HEK293 (cell line): ENCODE results near the gene ZNF853.

Experiments
- KLF16 ChIP-seq: fragments of 450-650 bp; formaldehyde crosslinking; IDR thresholded peaks from 2 replicates; pipeline ENCODE4 v1.5.1; 2017; ENCODE audit warnings: missing biosample characterization, missing genetic modification characterization
- WT1 ChIP-seq: fragments of 450-650 bp; formaldehyde crosslinking; IDR thresholded peaks from 2 replicates; pipeline ENCODE4 v1.5.1; 2016; ENCODE audit warnings: missing biosample characterization, missing genetic modification characterization
- ZBTB21 ChIP-seq: fragments of 450-650 bp; formaldehyde crosslinking; IDR thresholded peaks from 2 replicates; pipeline ENCODE4 v1.5.1; 2017; ENCODE audit warnings: missing biosample characterization, missing genetic modification characterization
- ZBTB48 ChIP-seq: fragments of 450-650 bp; formaldehyde crosslinking; IDR thresholded peaks from 2 replicates; pipeline ENCODE4 v1.5.1; 2016; ENCODE audit warnings: missing biosample characterization, missing genetic modification characterization
- ZFP3 ChIP-seq: fragments of 450-650 bp; formaldehyde crosslinking; IDR thresholded peaks from 2 replicates; pipeline ENCODE4 v1.5.1; 2016; ENCODE audit warnings: low read depth, missing biosample characterization, missing genetic modification characterization
- ZNF169 ChIP-seq: fragments of 450-650 bp; formaldehyde crosslinking; IDR thresholded peaks from 2 replicates; pipeline ENCODE4 v1.5.1; 2016; ENCODE audit warnings: missing biosample characterization, missing genetic modification characterization
- ZNF292 ChIP-seq: fragments of 450-650 bp; formaldehyde crosslinking; IDR thresholded peaks from 2 replicates; pipeline ENCODE4 v1.5.1; 2016; ENCODE audit warnings: low read depth, missing biosample characterization, missing genetic modification characterization, borderline replicate concordance
- ZNF76 ChIP-seq: fragments of 450-650 bp; formaldehyde crosslinking; IDR thresholded peaks from 2 replicates; pipeline ENCODE4; 2016; ENCODE audit warnings: low read depth, missing biosample characterization, missing genetic modification characterization, borderline replicate concordance
- TF ChIP-seq, protein P1 (sequence below): fragments of 450-650 bp; formaldehyde crosslinking; IDR thresholded peaks from 2 replicates; pipeline ENCODE4 v1.5.1; 2016; ENCODE audit warnings: missing biosample characterization, missing genetic modification characterization
- TF ChIP-seq, protein P2 (sequence below): fragments of 450-650 bp; formaldehyde crosslinking; IDR thresholded peaks from 2 replicates; pipeline ENCODE4 v1.5.1; 2016; ENCODE audit warnings: missing biosample characterization, missing genetic modification characterization
- TF ChIP-seq, protein P3 (sequence below): fragments of 450-650 bp; formaldehyde crosslinking; IDR thresholded peaks from 2 replicates; pipeline ENCODE4 v1.5.1; 2017; ENCODE audit warnings: missing biosample characterization, missing genetic modification characterization
- TF ChIP-seq, protein P4 (sequence below): fragments of 450-650 bp; formaldehyde crosslinking; conservative IDR thresholded peaks from 2 replicates; pipeline ENCODE4 v1.5.1; 2016; ENCODE audit warnings: low read depth, missing biosample characterization, missing genetic modification characterization

DNA sequence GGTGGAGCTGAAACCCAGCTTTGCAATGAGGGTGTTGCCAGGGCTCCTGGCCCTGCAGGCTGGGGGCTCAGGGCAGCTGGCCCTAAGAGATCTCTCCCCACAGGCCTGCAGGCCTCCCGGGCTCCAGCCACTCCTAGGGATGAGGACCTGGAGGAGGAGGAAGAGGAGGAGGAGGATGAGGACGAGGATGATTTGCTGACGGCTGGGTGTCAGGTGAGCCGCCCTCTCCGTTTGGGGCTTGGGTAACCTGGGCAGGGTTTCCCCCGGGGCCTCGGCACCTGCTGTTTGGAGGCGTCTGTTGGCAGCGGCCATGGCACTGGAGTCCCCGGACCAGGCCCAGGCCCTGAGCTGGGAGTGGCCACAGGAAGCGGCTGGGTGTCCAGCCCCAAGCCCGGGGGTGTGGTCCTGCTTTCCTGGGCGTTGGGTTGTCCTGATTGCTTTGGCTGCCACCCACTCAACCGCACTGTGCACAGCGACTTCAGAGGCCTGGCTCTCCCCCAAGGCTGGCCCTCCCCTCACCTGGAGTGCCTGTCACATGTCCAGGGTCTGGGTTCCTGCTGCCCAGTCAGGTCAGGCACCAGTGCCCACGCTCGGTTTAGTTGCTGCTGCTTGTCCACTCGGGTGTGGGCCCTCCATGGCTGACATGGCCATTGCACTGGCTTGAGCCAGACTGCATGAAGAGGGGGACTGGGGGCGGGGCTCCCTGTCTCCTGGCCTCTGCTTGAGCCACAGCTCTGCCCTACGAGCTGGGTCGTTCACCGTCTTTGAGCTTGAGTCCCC lies 27.6 kb downstream of the ZNF853 start:
- TF ChIP-seq ZBTB21 (tag by site-specific recombination) (no peak), ZNF76 (tag by site-specific recombination) (no peak), WT1 (tag by site-specific recombination) (no peak), ZBTB48 (tag by site-specific recombination) (no peak), ZNF292 (tag by site-specific recombination) (no peak), ZNF169 (no peak), KLF16 (no peak), ZFP3 (tag by site-specific recombination) (no peak)
- TF ChIP-seq, protein P1, sequence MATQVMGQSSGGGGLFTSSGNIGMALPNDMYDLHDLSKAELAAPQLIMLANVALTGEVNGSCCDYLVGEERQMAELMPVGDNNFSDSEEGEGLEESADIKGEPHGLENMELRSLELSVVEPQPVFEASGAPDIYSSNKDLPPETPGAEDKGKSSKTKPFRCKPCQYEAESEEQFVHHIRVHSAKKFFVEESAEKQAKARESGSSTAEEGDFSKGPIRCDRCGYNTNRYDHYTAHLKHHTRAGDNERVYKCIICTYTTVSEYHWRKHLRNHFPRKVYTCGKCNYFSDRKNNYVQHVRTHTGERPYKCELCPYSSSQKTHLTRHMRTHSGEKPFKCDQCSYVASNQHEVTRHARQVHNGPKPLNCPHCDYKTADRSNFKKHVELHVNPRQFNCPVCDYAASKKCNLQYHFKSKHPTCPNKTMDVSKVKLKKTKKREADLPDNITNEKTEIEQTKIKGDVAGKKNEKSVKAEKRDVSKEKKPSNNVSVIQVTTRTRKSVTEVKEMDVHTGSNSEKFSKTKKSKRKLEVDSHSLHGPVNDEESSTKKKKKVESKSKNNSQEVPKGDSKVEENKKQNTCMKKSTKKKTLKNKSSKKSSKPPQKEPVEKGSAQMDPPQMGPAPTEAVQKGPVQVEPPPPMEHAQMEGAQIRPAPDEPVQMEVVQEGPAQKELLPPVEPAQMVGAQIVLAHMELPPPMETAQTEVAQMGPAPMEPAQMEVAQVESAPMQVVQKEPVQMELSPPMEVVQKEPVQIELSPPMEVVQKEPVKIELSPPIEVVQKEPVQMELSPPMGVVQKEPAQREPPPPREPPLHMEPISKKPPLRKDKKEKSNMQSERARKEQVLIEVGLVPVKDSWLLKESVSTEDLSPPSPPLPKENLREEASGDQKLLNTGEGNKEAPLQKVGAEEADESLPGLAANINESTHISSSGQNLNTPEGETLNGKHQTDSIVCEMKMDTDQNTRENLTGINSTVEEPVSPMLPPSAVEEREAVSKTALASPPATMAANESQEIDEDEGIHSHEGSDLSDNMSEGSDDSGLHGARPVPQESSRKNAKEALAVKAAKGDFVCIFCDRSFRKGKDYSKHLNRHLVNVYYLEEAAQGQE = no peak
- TF ChIP-seq, protein P2, sequence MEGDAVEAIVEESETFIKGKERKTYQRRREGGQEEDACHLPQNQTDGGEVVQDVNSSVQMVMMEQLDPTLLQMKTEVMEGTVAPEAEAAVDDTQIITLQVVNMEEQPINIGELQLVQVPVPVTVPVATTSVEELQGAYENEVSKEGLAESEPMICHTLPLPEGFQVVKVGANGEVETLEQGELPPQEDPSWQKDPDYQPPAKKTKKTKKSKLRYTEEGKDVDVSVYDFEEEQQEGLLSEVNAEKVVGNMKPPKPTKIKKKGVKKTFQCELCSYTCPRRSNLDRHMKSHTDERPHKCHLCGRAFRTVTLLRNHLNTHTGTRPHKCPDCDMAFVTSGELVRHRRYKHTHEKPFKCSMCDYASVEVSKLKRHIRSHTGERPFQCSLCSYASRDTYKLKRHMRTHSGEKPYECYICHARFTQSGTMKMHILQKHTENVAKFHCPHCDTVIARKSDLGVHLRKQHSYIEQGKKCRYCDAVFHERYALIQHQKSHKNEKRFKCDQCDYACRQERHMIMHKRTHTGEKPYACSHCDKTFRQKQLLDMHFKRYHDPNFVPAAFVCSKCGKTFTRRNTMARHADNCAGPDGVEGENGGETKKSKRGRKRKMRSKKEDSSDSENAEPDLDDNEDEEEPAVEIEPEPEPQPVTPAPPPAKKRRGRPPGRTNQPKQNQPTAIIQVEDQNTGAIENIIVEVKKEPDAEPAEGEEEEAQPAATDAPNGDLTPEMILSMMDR = no peak
- TF ChIP-seq, protein P3, sequence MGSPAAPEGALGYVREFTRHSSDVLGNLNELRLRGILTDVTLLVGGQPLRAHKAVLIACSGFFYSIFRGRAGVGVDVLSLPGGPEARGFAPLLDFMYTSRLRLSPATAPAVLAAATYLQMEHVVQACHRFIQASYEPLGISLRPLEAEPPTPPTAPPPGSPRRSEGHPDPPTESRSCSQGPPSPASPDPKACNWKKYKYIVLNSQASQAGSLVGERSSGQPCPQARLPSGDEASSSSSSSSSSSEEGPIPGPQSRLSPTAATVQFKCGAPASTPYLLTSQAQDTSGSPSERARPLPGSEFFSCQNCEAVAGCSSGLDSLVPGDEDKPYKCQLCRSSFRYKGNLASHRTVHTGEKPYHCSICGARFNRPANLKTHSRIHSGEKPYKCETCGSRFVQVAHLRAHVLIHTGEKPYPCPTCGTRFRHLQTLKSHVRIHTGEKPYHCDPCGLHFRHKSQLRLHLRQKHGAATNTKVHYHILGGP (tag by site-specific recombination) = no peak
- TF ChIP-seq, protein P4, sequence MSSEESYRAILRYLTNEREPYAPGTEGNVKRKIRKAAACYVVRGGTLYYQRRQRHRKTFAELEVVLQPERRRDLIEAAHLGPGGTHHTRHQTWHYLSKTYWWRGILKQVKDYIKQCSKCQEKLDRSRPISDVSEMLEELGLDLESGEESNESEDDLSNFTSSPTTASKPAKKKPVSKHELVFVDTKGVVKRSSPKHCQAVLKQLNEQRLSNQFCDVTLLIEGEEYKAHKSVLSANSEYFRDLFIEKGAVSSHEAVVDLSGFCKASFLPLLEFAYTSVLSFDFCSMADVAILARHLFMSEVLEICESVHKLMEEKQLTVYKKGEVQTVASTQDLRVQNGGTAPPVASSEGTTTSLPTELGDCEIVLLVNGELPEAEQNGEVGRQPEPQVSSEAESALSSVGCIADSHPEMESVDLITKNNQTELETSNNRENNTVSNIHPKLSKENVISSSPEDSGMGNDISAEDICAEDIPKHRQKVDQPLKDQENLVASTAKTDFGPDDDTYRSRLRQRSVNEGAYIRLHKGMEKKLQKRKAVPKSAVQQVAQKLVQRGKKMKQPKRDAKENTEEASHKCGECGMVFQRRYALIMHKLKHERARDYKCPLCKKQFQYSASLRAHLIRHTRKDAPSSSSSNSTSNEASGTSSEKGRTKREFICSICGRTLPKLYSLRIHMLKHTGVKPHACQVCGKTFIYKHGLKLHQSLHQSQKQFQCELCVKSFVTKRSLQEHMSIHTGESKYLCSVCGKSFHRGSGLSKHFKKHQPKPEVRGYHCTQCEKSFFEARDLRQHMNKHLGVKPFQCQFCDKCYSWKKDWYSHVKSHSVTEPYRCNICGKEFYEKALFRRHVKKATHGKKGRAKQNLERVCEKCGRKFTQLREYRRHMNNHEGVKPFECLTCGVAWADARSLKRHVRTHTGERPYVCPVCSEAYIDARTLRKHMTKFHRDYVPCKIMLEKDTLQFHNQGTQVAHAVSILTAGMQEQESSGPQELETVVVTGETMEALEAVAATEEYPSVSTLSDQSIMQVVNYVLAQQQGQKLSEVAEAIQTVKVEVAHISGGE (tag by site-specific recombination) = no peak
